ENCODE measurements around the gene COL6A3.
"Not testable (repeated sequence)": the region's sequence is repeated elsewhere in the genome, so short reads cannot be mapped to it uniquely, and the experiment has no call there.

COL6A3 gene

GRCh38 chr2:237378650-237379049, 35.3 kb downstream of the COL6A3 start:
- DNase-seq: no peak

- DNase-seq: no peak
Observed at GRCh38 chr2:237374284-237375060, 39.5 kb downstream of the COL6A3 start.

- DNase-seq: no peak
Observed at GRCh38 chr2:237371856-237372255, 42.1 kb downstream of the COL6A3 start.

GRCh38 chr2:237365671-237366070, 48.3 kb downstream of the COL6A3 start:
- no peak for DNase-seq

GRCh38 chr2:237364655-237365054, 49.3 kb downstream of the COL6A3 start:
- no peak for DNase-seq

- DNase-seq: no peak
Observed at GRCh38 chr2:237361194-237362004, 52.6 kb downstream of the COL6A3 start.

- DNase-seq: no peak
Observed at GRCh38 chr2:237359894-237360780, 53.8 kb downstream of the COL6A3 start.

GRCh38 chr2:237359518-237359840, 54.5 kb downstream of the COL6A3 start:
- no peak for DNase-seq

- DNase-seq: no peak
Observed at GRCh38 chr2:237358721-237359517, 55.0 kb downstream of the COL6A3 start.

GRCh38 chr2:237355701-237356100, 58.3 kb downstream of the COL6A3 start:
- DNase-seq: no peak

GRCh38 chr2:237354892-237355291, 59.1 kb downstream of the COL6A3 start:
- no peak for DNase-seq

GRCh38 chr2:237354172-237354571, 59.8 kb downstream of the COL6A3 start:
- not testable (repeated sequence) for DNase-seq

- DNase-seq: no peak
Observed at GRCh38 chr2:237353215-237353614, 60.7 kb downstream of the COL6A3 start.

- DNase-seq: no peak
Observed at GRCh38 chr2:237352279-237352845, 61.6 kb downstream of the COL6A3 start.

- no peak for DNase-seq
Observed at GRCh38 chr2:237351796-237352195, 62.2 kb downstream of the COL6A3 start.

- DNase-seq: no peak
Observed at GRCh38 chr2:237351046-237351445, 62.9 kb downstream of the COL6A3 start.

- DNase-seq: no peak
Observed at GRCh38 chr2:237350597-237350996, 63.4 kb downstream of the COL6A3 start.

GRCh38 chr2:237350070-237350469, 63.9 kb downstream of the COL6A3 start:
- DNase-seq: no peak

- DNase-seq: no peak
Observed at GRCh38 chr2:237348281-237348865, 65.6 kb downstream of the COL6A3 start.

GRCh38 chr2:237345891-237346640, 67.9 kb downstream of the COL6A3 start:
- DNase-seq: no peak

- no peak for DNase-seq
Observed at GRCh38 chr2:237345411-237345810, 68.6 kb downstream of the COL6A3 start.
